HEK293T (cell line): ENCODE measurements around the gene TCP11L2.

Source experiments
- ARNT ChIP-seq: fragments of 450-650 bp; IDR thresholded peaks from 2 replicates; pipeline ENCODE4 v1.6.1; 2017; ENCODE audit warnings: mild to moderate bottlenecking
- BHLHE40 ChIP-seq: fragments of 450-650 bp; IDR thresholded peaks from 2 replicates; pipeline ENCODE4 v1.6.1; 2016; ENCODE audit warnings: mild to moderate bottlenecking, moderate library complexity, borderline replicate concordance
- CTBP1 ChIP-seq: fragments of 450-650 bp; IDR thresholded peaks from 2 replicates; pipeline ENCODE4 v1.6.1; 2016; ENCODE audit warnings: borderline replicate concordance
- ELF4 ChIP-seq: fragments of 450-650 bp; IDR thresholded peaks from 2 replicates; pipeline ENCODE4 v1.6.1; 2017; ENCODE audit warnings: antibody characterized with exemption
- FOXA1 ChIP-seq: fragments of 450-650 bp; IDR thresholded peaks from 2 replicates; pipeline ENCODE4 v1.6.1; 2016; ENCODE audit warnings: mild to moderate bottlenecking
- FOXK2 ChIP-seq: fragments of 450-650 bp; IDR thresholded peaks from 2 replicates; pipeline ENCODE4 v1.6.1; 2016; ENCODE audit warnings: mild to moderate bottlenecking
- FOXM1 ChIP-seq: fragments of 450-650 bp; IDR thresholded peaks from 2 replicates; pipeline ENCODE4 v1.6.1; 2017; ENCODE audit warnings: mild to moderate bottlenecking, borderline replicate concordance
- HDGF ChIP-seq: fragments of 450-650 bp; IDR thresholded peaks from 2 replicates; pipeline ENCODE4 v1.6.1; 2017; ENCODE audit warnings: antibody characterized with exemption, borderline replicate concordance
- L3MBTL2 ChIP-seq: fragments of 450-650 bp; conservative IDR thresholded peaks from 2 replicates; pipeline ENCODE4 v1.6.1; 2016; ENCODE audit warnings: mild to moderate bottlenecking
- LEF1 ChIP-seq: fragments of 450-650 bp; IDR thresholded peaks from 2 replicates; pipeline ENCODE4 v1.6.1; 2017; ENCODE audit warnings: mild to moderate bottlenecking, borderline replicate concordance
- SP1 ChIP-seq: fragments of 450-650 bp; IDR thresholded peaks from 2 replicates; pipeline ENCODE4 v1.6.1; 2017
- SUZ12 ChIP-seq: fragments of 450-650 bp; IDR thresholded peaks from 2 replicates; pipeline ENCODE4 v1.6.1; 2016; ENCODE audit warnings: mild to moderate bottlenecking
- ZNF384 ChIP-seq: fragments of 450-650 bp; IDR thresholded peaks from 2 replicates; pipeline ENCODE4 v1.6.1; 2016

DNA sequence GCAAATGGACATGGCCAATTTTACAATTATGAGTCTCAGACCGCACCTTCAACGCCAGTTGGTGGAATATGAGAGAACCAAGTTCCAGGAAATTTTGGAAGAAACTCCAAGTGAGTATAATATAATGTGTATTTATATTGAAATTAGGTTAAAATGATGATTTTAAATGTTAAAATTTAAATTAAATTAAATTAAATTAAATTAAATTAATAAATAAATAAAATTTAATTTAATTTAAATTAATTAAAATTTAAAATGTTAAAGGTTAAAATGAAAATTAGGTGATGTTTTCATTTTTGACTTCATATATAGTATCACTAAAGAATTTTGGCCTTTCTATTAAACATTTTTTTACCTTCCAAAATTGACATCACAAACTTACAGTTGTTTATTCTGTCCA is 21.0 kb downstream of the TCP11L2 start:
- TF ChIP-seq FOXK2 (no peak), HDGF (no peak), ELF4 (no peak), SP1 (no peak), ARNT (no peak), SUZ12 (no peak), FOXA1 (no peak), L3MBTL2 (no peak), CTBP1 (no peak), LEF1 (no peak), FOXM1 (no peak), BHLHE40 (no peak), ZNF384 (no peak)
